ENCODE data around the gene NSUN7.
"Not testable (repeated sequence)": the region's sequence is repeated elsewhere in the genome, so short reads cannot be mapped to it uniquely, and the experiment has no call there.

GRCh38 chr4:40817157-40817556, 67.4 kb downstream of the NSUN7 start:
- not testable (repeated sequence) for TF ChIP-seq CTCF (conservative IDR thresholded peaks at IDR 0.05 in 1 of 2, IDR thresholded peaks at IDR 0.05 in 1 of 2; ENCODE audit: low read depth in 1 of 2, low read length in 2 of 2); EZH2 (IDR thresholded peaks at IDR 0.05; ENCODE audit: low read length, missing control alignments)

All from fibroblast of lung (primary cell).